HG03108 (cell line): ENCODE data around the gene ETV7.
"Not testable (repeated sequence)": the region's sequence is repeated elsewhere in the genome, so short reads cannot be mapped to it uniquely, and the experiment has no call there.

ENCODE experiments used
- ATAC-seq: cut with Tn5 transposase; IDR thresholded peaks from one replicate; pipeline ENCODE4 v1.9.1; 2021; ENCODE audit warnings: moderate library complexity; ENCODE audit not compliant: unreplicated experiment

The ETV7 gene

GRCh38 chr6:36387440-36388303 lies at the start of gene ETV7:
ETV7 (minus strand) TSS chr6:36387669; CDS start chr6:36387541, 128 bp downstream.
- ATAC-seq = no peak

GRCh38 chr6:36436466-36436865 lies 49.0 kb upstream of the ETV7 start:
- no peak for ATAC-seq

- no peak for ATAC-seq
These were observed 44.7 kb upstream of the ETV7 start for GRCh38 chr6:36432151-36432671.

- ATAC-seq = no peak
These were observed 43.7 kb upstream of the ETV7 start for GRCh38 chr6:36431197-36431596.

GRCh38 chr6:36430351-36430750 lies 42.9 kb upstream of the ETV7 start:
- ATAC-seq = no peak

- ATAC-seq = no peak
These were observed 41.4 kb upstream of the ETV7 start for GRCh38 chr6:36428911-36429310.

- no peak for ATAC-seq
These were observed 39.2 kb upstream of the ETV7 start for GRCh38 chr6:36426622-36427021.

- peak; percentile 91 for ATAC-seq
These were observed 35.8 kb upstream of the ETV7 start for GRCh38 chr6:36423101-36423824.

- no peak for ATAC-seq
These were observed 35.2 kb upstream of the ETV7 start for GRCh38 chr6:36422714-36423100.

GRCh38 chr6:36419310-36419709 lies 31.8 kb upstream of the ETV7 start:
- ATAC-seq = no peak

- no peak for ATAC-seq
These were observed 31.1 kb upstream of the ETV7 start for GRCh38 chr6:36418558-36418957.

- no peak for ATAC-seq
These were observed 27.0 kb upstream of the ETV7 start for GRCh38 chr6:36414481-36414880.

- no peak for ATAC-seq
These were observed 26.3 kb upstream of the ETV7 start for GRCh38 chr6:36413489-36414480.

GRCh38 chr6:36409718-36410117 lies 22.2 kb upstream of the ETV7 start:
- ATAC-seq = not testable (repeated sequence)

- no peak for ATAC-seq
These were observed 16.7 kb upstream of the ETV7 start for GRCh38 chr6:36404164-36404563.

- no peak for ATAC-seq
These were observed 15.0 kb upstream of the ETV7 start for GRCh38 chr6:36402481-36402880.

- ATAC-seq = no peak
These were observed 12.5 kb upstream of the ETV7 start for GRCh38 chr6:36399970-36400369.

GRCh38 chr6:36392621-36393020 lies 5.2 kb upstream of the ETV7 start:
- no peak for ATAC-seq

- ATAC-seq = no peak
These were observed 1.9 kb upstream of the ETV7 start for GRCh38 chr6:36389353-36389752.

GRCh38 chr6:36386495-36387439 lies 702 bp downstream of the ETV7 start:
- no peak for ATAC-seq
